Fibroblast of pulmonary artery (primary cell): ENCODE data around the gene FERD3L.

ENCODE experiments used
- DNase-seq: peaks from one replicate; pipeline ENCODE4 v3.0.0-alpha.2; 2010; ENCODE audit warnings: low read depth
- H3K4me3 ChIP-seq: replicated peaks from 2 replicates; pipeline ENCODE4 v1.5.1; 2011; ENCODE audit warnings: low read depth, mild to moderate bottlenecking, control low read depth, low read length, moderate library complexity
- TF ChIP-seq, protein P1 (sequence below): IDR thresholded peaks from 2 replicates; pipeline ENCODE4 v1.5.1; 2011; ENCODE audit warnings: mild to moderate bottlenecking, control low read depth, low read length, inconsistent platforms; ENCODE audit errors: missing control alignments

FERD3L gene

DNA sequence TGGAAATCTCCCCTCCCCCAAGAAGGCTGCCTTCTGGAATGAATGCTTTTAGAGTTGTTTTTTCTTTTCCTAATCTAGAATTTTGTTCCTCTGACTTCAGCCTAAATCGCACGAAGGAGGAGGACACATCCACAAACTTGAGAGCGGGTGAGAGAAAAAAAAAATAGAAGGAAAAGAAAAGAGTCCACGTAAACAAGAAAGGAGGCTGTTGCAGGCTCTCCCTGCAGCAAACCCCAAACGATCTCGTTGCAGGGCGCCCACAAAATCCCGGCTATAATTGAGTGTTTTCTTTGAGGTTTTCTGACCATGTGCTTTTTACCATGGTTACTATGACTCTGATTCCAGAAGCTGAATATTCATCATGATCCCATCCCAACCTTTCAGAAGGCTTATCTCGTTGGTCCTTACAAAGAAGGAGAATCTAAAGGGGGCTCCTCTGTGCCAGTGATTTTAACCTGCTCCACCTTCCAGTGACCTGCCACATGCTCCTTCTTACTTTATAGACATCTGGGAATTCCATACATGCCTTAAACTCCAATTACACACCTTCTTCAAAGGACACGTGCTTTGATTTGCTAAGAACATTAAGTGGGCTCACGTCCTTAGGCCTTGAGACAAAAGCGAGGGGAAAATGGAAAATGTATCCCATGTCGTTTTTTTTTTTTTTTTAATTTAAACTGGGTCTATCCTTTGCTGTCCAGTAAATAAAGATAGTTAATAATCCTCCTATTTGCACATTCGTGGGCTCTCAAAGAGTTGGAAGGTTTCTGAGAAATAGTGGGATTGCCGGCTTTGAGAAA, 33.5 kb downstream of the FERD3L start:
- peak overlapping the region; percentile 36 for H3K4me3 ChIP-seq
- DNase-seq, result no peak
- TF ChIP-seq, protein P1, sequence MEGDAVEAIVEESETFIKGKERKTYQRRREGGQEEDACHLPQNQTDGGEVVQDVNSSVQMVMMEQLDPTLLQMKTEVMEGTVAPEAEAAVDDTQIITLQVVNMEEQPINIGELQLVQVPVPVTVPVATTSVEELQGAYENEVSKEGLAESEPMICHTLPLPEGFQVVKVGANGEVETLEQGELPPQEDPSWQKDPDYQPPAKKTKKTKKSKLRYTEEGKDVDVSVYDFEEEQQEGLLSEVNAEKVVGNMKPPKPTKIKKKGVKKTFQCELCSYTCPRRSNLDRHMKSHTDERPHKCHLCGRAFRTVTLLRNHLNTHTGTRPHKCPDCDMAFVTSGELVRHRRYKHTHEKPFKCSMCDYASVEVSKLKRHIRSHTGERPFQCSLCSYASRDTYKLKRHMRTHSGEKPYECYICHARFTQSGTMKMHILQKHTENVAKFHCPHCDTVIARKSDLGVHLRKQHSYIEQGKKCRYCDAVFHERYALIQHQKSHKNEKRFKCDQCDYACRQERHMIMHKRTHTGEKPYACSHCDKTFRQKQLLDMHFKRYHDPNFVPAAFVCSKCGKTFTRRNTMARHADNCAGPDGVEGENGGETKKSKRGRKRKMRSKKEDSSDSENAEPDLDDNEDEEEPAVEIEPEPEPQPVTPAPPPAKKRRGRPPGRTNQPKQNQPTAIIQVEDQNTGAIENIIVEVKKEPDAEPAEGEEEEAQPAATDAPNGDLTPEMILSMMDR, result no peak

DNA sequence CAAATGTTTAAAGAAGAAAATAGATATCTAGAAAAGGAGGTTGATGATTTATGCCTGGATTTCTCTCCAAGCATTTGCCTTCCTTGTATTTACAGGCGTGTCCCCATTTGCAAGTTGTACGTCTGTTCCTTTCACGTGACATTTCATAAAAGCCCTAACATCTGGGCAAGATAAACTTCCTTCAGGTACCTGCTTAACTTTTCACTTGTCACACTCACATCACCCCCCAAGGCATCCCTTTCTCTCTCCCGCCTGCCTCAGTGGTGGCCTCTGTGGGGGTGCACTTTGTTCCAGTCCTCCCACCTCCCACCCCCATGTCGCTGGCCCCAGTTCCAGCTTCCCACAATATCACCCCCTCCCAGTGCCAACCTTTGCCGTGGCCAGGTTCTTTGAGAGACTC, 34.4 kb downstream of the FERD3L start:
- no peak for DNase-seq
- TF ChIP-seq, protein P1, result no peak
- no peak overlapping the region for H3K4me3 ChIP-seq

DNA sequence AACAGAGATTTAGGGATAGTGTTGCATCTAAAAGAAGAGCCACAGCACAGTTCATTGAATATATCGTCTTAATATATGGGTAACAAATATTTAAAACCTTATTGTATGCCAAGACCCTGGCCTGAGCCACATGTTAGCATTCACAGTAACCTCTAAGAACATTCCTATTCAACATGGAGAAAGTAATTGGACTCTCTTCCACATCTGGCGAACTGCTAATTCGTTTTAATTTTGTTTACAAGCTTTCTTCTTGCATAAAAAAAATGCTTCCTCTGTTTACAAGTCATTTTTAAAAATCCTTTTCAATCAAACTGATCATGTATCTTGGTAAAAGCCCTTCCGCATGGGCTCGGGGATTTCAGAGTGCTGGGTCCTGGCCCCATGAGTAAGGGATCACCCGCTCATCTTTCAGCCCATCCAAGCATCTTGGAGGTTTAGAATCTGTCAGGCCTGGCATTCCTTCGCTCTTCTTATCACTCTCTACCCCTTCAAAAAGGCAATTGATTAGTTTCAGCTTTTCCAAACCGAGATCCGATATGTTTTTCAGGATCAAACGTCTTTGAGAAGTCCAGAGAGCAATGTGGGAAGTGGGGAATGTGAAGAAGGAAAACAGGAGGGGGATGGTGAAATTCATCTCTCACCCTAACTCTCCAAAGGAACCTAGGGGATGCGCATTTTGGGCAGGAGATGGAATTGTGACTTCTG, 35.0 kb downstream of the FERD3L start:
- TF ChIP-seq, protein P1, result no peak
- no peak for DNase-seq

DNA sequence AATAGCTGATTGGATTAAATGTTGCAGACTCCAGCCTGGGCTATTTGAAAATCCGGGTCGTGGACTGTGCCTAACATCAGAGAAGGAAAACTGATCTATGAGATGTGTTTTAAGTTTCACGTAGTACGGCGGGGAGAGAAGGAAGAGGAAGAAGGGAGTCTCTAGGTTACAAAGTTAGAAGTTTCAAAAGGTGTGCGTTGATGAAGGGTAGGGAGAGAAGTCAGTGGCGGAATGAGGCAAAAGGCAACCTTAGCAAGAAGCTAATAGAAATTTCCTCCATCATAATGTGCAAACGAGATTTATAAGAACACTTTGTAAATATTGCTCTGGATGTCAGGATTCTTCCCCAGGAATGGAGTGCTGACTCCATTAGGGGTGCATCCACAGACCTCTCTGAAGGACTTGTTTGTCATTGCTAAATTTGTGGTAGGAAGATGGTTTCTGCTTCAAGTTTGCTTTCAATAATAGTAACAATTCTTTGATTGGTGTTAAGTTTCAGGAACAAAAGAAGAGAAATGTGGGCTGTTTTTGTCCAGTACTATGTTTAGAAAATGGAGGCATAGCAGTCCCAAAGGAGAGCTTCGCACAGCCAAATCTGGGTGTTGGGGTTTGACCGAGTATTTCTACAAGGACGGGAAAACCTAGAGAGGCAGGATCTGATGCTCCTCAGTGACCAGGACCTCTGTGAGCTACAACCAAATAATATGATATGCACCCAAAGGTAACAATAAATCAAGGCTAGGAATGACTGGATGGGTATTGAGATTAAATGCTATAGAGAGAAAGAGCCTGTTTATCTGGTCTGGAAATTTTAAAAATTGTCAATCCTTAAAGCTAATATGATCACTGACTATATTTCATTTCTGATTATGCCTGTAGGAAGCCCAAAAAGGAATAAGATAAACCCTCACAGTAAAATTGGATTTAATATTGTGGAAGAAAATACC, 35.9 kb downstream of the FERD3L start:
- H3K4me3 ChIP-seq, result no peak overlapping the region

More for the DNA sequence above, 35.0 kb downstream of the FERD3L start:
- H3K4me3 ChIP-seq, result no peak overlapping the region

DNA sequence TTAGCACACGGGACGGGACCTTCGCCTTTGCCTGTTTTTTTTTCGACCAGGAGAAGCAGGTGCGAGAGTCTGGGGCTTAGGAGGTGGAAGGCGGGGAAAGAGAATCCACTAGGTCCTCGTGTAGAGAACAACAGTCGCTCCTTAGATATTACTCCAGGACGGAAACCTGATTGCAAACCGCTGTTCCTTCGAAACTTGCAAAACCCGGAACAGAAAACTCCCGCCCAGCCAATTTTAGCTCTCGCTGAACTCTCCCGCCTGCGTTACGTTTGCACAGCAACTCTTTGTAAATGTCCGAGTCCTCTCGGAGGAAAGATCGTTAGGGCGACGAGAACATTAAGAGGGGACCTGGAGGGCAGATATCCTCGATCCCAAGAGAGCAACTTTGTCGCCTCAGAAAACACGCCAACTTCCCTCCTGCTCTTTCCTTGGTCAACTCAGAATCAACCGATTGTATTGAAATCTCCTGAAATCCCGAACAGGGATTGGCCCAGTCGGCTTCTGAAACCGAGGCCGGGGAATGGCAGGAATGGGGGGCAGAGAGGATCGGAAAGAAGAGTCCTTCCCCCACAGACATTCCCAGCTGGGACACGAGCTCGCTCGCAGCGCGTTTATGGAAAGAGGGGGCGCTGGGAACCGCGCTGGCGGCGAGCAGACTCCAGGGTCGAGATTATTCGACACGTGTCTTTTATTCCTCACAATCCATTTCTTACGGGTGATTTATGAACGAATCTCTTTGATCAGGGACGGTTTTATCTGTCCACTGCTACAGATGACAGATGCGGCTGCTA, 37.7 kb downstream of the FERD3L start:
- TF ChIP-seq, protein P1, result no peak
- DNase-seq, result peak; percentile 77
- H3K4me3 ChIP-seq, result peak overlapping the region; percentile 63

More for the DNA sequence above, 35.9 kb downstream of the FERD3L start:
- DNase-seq, result no peak
- TF ChIP-seq, protein P1, result no peak

DNA sequence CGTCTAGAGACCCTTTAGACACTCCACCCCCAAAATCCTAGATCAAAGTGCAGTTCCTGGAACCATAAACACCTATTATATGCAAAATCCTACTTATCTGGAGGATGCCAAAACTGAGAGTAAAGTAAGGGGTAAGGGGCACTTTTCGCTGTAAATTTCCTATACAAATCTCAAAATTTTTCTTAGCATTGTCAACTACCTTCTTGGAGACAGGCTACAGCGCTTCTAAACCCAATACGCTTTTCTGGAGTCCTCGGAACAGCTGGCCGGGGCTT, 38.2 kb downstream of the FERD3L start:
- H3K4me3 ChIP-seq, result peak overlapping the region; percentile 63
- TF ChIP-seq, protein P1, result no peak
- no peak for DNase-seq
